Body of pancreas (tissue), 4 donors: ENCODE results near the gene TOPAZ1. TPM values are rescaled to one million over a fixed set of nuclear protein-coding genes. Genes with fewer than 3 reads are reported as not detected.

Experiments used
- ATAC-seq: fragments of 150-250 bp; one replicate; pipeline ENCODE4 v1.9.1; 2016
- DNase-seq, 4 donors: peaks; one replicate each; pipeline ENCODE4 v3.0.0-alpha.2; 2019
- H3K27ac ChIP-seq, 4 donors: fragments of 200-600 bp; sonication (generic); 1 replicate in 3 of 4; 2 replicates in 1 of 4; pipeline versions ENCODE4 v1.5.1 to v1.6.1; 2016 to 2019; ENCODE audit warnings: mild to moderate bottlenecking in 1 of 4, mixed read lengths in 1 of 4, moderate library complexity in 1 of 4
- H3K27me3 ChIP-seq, 2 donors: fragments of 200-600 bp; sonication (generic); one replicate each; pipeline ENCODE4 v1.6.0; 2016; ENCODE audit warnings: mild to moderate bottlenecking in 1 of 2
- H3K36me3 ChIP-seq, 2 donors: fragments of 200-600 bp; sonication (generic); replicated peaks in 1 of 2; 2 replicates each; pipeline ENCODE4 v1.5.1; 2016; ENCODE audit warnings: low read depth in 2 of 2; ENCODE audit not compliant: insufficient read depth in 1 of 2
- H3K4me1 ChIP-seq: fragments of 200-600 bp; sonication (generic); one replicate; pipeline ENCODE4 v1.6.0; 2016
- H3K4me3 ChIP-seq, 2 donors: fragments of 200-600 bp; sonication (generic); 1 replicate in 1 of 2; 2 replicates in 1 of 2; pipeline ENCODE4 v1.5.1; 2016 to 2019
- H3K9me3 ChIP-seq, 3 donors: fragments of 200-600 bp; sonication (generic); 1 replicate in 2 of 3; 2 replicates in 1 of 3; pipeline ENCODE4 v1.5.1; 2016
- POLR2A ChIP-seq, 3 donors: fragments of 450-650 bp; IDR thresholded peaks; one replicate each; pipeline ENCODE4 v1.6.1; 2016; ENCODE audit warnings: antibody characterized with exemption in 3 of 3, mild to moderate bottlenecking in 2 of 3
- WGBS, 2 donors: methylation state at CpG; one replicate each; pipeline ENCODE4 v1.1.5; 2017; 5-methylcytosine and 5-hydroxymethylcytosine counted together
- intact Hi-C: fragments of 100-400 bp; cut with DNase I; formaldehyde crosslinking; loops from one replicate; pipeline ENCODE4 v1.15.1; 2023
- total RNA-seq, 2 donors: library from RNA; depleted of rRNA; stranded (reverse); fragments of >200 nt; gene quantifications; one replicate each; pipeline ENCODE4 v1.1.0, GENCODE V29; 2016
- TF ChIP-seq, protein P1 (sequence below), 7 experiments: fragments of 450-650 bp in 4 of 7; fragments of 200-600 bp in 3 of 7; sonication (generic) in 3 of 7; IDR thresholded peaks; one replicate each; pipeline ENCODE4 v1.5.1; 2016 to 2019; ENCODE audit warnings: antibody characterized with exemption in 7 of 7

TOPAZ1 gene
- total RNA-seq, 2 donors from 2014 or later = not detected

DNA sequence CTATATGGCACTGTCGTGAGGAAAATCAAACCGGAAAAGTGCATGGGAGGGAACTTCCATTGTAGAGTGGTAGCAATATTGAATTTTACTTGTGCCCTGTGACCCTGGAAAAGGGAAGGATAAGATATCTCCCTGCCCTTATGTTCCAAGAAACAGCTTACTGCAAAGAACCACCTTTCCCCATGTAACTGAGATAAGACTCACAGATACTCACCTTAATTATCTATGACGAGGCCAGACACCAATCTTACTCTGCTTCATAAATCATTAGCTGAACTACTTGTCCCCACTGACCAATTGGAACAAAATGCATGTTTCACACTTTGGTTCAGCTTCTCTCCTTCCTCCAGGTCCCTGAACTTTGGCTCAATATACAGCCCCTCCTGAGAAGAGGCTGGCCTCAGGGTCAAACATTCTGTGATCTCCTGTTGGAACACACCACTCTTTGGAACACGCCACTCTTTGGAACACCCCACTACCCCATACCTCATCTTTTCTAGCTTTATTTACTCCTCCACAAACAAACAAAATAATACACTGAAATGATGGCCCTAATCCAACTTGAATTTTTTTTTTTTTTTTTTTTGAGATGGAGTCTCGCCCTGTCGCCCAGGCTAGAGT lies 6.9 kb upstream of the TOPAZ1 start:
- TF ChIP-seq POLR2A (IDR thresholded peaks at IDR 0.05) = no peak
- TF ChIP-seq, protein P1, sequence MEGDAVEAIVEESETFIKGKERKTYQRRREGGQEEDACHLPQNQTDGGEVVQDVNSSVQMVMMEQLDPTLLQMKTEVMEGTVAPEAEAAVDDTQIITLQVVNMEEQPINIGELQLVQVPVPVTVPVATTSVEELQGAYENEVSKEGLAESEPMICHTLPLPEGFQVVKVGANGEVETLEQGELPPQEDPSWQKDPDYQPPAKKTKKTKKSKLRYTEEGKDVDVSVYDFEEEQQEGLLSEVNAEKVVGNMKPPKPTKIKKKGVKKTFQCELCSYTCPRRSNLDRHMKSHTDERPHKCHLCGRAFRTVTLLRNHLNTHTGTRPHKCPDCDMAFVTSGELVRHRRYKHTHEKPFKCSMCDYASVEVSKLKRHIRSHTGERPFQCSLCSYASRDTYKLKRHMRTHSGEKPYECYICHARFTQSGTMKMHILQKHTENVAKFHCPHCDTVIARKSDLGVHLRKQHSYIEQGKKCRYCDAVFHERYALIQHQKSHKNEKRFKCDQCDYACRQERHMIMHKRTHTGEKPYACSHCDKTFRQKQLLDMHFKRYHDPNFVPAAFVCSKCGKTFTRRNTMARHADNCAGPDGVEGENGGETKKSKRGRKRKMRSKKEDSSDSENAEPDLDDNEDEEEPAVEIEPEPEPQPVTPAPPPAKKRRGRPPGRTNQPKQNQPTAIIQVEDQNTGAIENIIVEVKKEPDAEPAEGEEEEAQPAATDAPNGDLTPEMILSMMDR (IDR thresholded peaks at IDR 0.05) = no peak
- peaks cover 12% of the 10 kb centered on the region for H3K4me1 ChIP-seq
- no peaks in the 10 kb centered on the region for H3K27me3 ChIP-seq
- DNase-seq (no peak), ATAC-seq (no peak)
- H3K9me3 ChIP-seq = no peaks in the 10 kb centered on the region
- no peak overlapping the region for H3K27ac ChIP-seq
- intact Hi-C loops = no loop called here
- H3K36me3 ChIP-seq = no peaks in the 10 kb centered on the region
- no peak overlapping the region for H3K4me3 ChIP-seq
- 74 to 85% methylated on average over 6 of the region's 6 CpGs for WGBS, 2 donors

DNA sequence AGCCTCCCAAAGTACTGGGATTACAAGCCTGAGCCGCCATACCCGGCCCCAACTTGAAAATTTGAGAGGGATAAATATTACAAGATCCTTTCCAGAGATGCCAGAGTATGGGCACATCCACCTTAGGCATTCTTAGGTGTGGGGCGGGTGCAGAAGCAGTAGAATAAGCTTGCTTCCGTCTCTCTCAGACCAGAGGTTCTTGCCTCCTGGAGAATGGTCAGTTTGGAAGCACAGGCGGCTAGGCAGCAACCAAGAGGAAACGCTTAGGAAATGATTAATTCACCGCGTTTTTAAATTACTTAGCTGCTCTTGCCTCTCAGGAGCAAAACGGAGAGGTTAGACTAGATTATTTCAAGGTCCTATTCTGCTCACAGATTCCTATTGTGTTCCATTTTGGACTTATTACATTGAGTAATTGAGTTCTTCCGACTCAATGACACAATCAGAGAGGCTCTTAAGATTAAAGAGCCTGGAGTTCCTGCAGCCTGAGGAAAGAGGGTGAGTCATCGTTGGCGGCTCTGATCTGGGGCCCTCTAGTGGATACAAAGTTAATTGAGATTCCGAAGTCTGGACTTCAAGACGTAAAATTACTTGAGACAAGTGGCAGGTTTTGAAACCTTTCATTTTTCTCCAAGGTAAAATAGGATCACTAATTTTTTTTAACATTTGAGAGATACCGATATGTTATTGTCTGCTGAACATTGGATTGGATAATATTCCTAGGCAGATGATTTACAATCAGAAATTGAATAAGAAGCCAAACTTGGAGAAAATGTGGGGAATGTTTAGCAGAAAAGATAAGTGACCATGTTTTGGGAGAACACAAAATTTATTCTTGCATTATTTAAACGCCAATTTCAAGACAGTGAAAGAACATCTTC lies 5.8 kb upstream of the TOPAZ1 start:
- DNase-seq (peak; percentile 69 to 79 (median 72)), ATAC-seq (peak; percentile 96)
- no peaks in the 10 kb centered on the region for H3K27me3 ChIP-seq
- no peaks in the 10 kb centered on the region for H3K9me3 ChIP-seq
- 19 to 23% methylated on average over 16 of the region's 16 CpGs for WGBS, 2 donors
- no peak overlapping the region for H3K4me3 ChIP-seq
- peak overlapping the region in 3 of 4 donors; percentile 18 to 70 (median 54) for H3K27ac ChIP-seq
- intact Hi-C loops = no loop called here
- H3K36me3 ChIP-seq = no peaks in the 10 kb centered on the region
- H3K4me1 ChIP-seq = peaks cover 12% of the 10 kb centered on the region
- TF ChIP-seq, protein P1 (IDR thresholded peaks at IDR 0.05) = peak; percentile 44 to 85 (median 73)
- no peak for TF ChIP-seq POLR2A (IDR thresholded peaks at IDR 0.05)

DNA sequence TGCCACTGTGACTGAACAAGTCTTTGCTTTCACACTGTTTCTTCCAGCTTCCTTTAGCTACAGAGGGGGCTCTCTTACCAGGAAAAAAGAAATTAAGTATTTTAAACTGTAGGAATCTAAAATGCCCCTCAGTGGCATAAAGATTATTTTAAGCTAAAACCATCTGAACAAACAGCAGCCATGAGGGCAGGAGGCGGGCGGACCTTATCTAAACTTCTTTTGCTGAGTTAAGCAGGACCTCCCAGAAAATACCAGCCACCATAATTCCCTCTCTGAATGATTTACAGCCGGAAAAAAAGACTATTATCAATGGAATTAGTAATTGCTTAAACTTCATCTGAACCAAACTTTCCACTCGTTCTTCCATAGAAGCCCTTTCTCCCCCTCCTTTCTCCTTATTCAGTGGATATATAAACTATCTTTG lies 5.2 kb upstream of the TOPAZ1 start:
- no peaks in the 10 kb centered on the region for H3K36me3 ChIP-seq
- H3K27me3 ChIP-seq = no peaks in the 10 kb centered on the region
- TF ChIP-seq, protein P1 (IDR thresholded peaks at IDR 0.05) = no peak
- TF ChIP-seq POLR2A (IDR thresholded peaks at IDR 0.05) = no peak
- ATAC-seq (no peak), DNase-seq (no peak)
- H3K9me3 ChIP-seq = no peaks in the 10 kb centered on the region
- no peak overlapping the region for H3K4me3 ChIP-seq
- peaks cover 12% of the 10 kb centered on the region for H3K4me1 ChIP-seq
- intact Hi-C loops = no loop called here
- WGBS, 2 donors = 58 to 59% methylated on average over 4 of the region's 4 CpGs
- H3K27ac ChIP-seq = no peak overlapping the region

DNA sequence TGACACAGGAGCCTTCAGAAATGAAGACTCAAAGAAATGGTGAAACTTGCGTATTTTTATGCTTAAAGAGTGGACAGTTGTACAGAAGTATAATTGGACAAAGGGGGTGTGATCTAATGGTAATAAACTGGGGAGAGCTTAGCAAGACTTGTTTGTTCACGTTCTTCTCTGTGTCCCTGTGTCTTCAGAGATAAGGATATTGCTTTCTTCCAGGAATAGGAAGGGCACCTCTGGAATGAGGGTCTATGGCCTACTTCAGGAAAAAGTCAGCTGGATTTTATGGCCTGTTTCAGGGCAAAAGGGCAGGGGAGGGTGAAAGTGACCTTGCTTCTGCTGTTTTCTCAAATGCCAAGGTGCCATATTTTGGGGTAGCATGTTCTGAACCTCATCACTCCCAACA lies 4.5 kb upstream of the TOPAZ1 start:
- Histone ChIP-seq H3K27ac (no peak overlapping the region), H3K4me3 (no peak overlapping the region), H3K9me3 (no peaks in the 10 kb centered on the region), H3K4me1 (peaks cover 12% of the 10 kb centered on the region), H3K27me3 (no peaks in the 10 kb centered on the region), H3K36me3 (no peaks in the 10 kb centered on the region)
- WGBS, 2 donors = 69 to 77% methylated on average over 2 of the region's 2 CpGs
- TF ChIP-seq, protein P1 (IDR thresholded peaks at IDR 0.05) = no peak
- no peak for TF ChIP-seq POLR2A (IDR thresholded peaks at IDR 0.05)
- intact Hi-C loops = no loop called here
- DNase-seq (no peak), ATAC-seq (no peak)
